H1 (cell line): Measurements from ENCODE around the gene ZNF598. TPM values are rescaled to one million over a fixed set of nuclear protein-coding genes. Genes with fewer than 3 reads are reported as not detected.

Source experiments
- EGR1 ChIP-seq: IDR thresholded peaks from 2 replicates; pipeline ENCODE4 v1.6.1; 2011; ENCODE audit warnings: low read depth, low read length, borderline replicate concordance
- EP300 ChIP-seq, 2 experiments: IDR thresholded peaks; 1 replicate in 1 of 2; 2 replicates in 1 of 2; pipeline ENCODE4 v1.6.1; 2011 to 2012; ENCODE audit warnings: low read depth in 2 of 2, low read length in 2 of 2, mild to moderate bottlenecking in 2 of 2, borderline replicate concordance in 1 of 2, inconsistent platforms in 1 of 2, moderate library complexity in 1 of 2
- FOSL1 ChIP-seq: IDR thresholded peaks from 2 replicates; pipeline ENCODE4 v1.6.1; 2011; ENCODE audit warnings: mild to moderate bottlenecking, low read depth, low read length, moderate library complexity; ENCODE audit not compliant: insufficient read depth
- HDAC2 ChIP-seq, 2 experiments: fragments of 300-600 bp in 1 of 2; sonication (generic) in 1 of 2; IDR thresholded peaks; 2 replicates each; pipeline ENCODE4 v1.6.1; 2011 to 2012; ENCODE audit warnings: low read depth in 2 of 2, low read length in 2 of 2, mild to moderate bottlenecking in 2 of 2, moderate library complexity in 2 of 2, borderline replicate concordance in 1 of 2, inconsistent platforms in 1 of 2
- MAFK ChIP-seq: IDR thresholded peaks from 2 replicates; pipeline ENCODE4 v1.6.1; 2012; ENCODE audit warnings: low read depth, mild to moderate bottlenecking, improper control_type of control experiment, low read length
- SIN3A ChIP-seq, 2 experiments: IDR thresholded peaks in 1 of 2; conservative IDR thresholded peaks in 1 of 2; 2 replicates each; pipeline ENCODE4 v1.6.1; 2011 to 2012; ENCODE audit warnings: low read length in 2 of 2, improper control_type of control experiment in 1 of 2, low read depth in 1 of 2, mild to moderate bottlenecking in 1 of 2
- TBP ChIP-seq: IDR thresholded peaks from 2 replicates; pipeline ENCODE4 v1.6.1; 2011; ENCODE audit warnings: low read depth, low read length, improper control_type of control experiment
- polyA plus RNA-seq, 7 experiments: library from polyadenylated mRNA; depleted of rRNA in 3 of 7; stranded (reverse) in 5 of 7; unstranded in 2 of 7; fragments of >200 nt in 5 of 7; fragments of 200-250 nt in 2 of 7; gene quantifications; 1 replicate in 5 of 7; 2 replicates in 1 of 7; 4 replicates in 1 of 7; pipeline versions ENCODE4 v1.2.1 to v1.2.3, GENCODE V29; 2011 to 2013; ENCODE audit warnings: missing spikeins in 2 of 7, mixed read lengths in 2 of 7
- total RNA-seq: library from RNA; stranded (reverse); fragmentation: NEBNext Ultra II Directional; extraction: Animal tissue kit (Norgen Biotek cat#: 25700); gene quantifications from 2 replicates; pipeline ENCODE4 v1.2.1, GENCODE V29; 2021
- TF ChIP-seq, protein P1 (sequence below): fragments of 300-600 bp; sonication (generic); IDR thresholded peaks from 2 replicates; pipeline ENCODE4 v1.7.1; 2012; ENCODE audit warnings: low read length, moderate library complexity, mild to moderate bottlenecking, inconsistent platforms; ENCODE audit not compliant: insufficient replicate concordance

Gene ZNF598
- total and polyA plus RNA-seq, 2 of the 8 experiments (the other 6 are each of a cell fraction or from before 2014, with no cell fraction given): 29.3 to 47.6 TPM

DNA sequence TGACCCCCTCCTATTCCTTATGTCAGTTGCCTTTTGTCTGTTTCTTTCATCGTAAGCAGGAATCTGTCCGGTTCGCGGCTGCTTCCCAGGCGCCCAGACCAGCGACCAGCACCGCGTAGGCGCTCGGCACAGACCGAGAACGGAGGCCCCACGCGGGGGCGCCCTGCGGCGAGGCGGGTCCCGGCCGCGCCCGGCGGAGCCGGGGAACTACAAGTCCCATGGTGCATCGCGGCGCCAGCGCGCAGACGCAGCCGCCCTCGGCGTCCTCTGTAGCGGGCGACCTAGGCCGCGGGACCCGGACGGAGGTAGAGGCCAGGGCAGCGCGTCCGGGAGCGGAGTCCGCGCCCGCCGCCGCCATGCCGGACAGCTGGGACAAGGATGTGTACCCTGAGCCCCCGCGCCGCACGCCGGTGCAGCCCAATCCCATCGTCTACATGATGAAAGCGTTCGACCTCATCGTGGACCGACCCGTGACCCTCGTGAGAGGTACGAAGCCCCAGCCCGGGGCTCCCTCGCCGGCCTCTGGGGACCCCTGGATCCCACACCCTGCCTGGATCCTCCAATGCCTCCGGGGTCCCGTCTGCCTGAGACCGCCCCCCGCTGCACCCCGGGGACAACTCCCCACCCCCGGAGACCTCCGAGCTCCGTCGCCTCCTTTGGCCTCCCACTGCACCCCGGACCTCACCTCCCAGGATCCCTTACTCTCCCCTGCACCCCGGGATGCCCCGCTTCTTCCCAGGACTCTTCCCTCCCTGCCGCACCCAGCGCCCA, 50.2 kb downstream of the ZNF598 start, which contains the start of gene NDUFB10 (continued):
- TF ChIP-seq, protein P1, sequence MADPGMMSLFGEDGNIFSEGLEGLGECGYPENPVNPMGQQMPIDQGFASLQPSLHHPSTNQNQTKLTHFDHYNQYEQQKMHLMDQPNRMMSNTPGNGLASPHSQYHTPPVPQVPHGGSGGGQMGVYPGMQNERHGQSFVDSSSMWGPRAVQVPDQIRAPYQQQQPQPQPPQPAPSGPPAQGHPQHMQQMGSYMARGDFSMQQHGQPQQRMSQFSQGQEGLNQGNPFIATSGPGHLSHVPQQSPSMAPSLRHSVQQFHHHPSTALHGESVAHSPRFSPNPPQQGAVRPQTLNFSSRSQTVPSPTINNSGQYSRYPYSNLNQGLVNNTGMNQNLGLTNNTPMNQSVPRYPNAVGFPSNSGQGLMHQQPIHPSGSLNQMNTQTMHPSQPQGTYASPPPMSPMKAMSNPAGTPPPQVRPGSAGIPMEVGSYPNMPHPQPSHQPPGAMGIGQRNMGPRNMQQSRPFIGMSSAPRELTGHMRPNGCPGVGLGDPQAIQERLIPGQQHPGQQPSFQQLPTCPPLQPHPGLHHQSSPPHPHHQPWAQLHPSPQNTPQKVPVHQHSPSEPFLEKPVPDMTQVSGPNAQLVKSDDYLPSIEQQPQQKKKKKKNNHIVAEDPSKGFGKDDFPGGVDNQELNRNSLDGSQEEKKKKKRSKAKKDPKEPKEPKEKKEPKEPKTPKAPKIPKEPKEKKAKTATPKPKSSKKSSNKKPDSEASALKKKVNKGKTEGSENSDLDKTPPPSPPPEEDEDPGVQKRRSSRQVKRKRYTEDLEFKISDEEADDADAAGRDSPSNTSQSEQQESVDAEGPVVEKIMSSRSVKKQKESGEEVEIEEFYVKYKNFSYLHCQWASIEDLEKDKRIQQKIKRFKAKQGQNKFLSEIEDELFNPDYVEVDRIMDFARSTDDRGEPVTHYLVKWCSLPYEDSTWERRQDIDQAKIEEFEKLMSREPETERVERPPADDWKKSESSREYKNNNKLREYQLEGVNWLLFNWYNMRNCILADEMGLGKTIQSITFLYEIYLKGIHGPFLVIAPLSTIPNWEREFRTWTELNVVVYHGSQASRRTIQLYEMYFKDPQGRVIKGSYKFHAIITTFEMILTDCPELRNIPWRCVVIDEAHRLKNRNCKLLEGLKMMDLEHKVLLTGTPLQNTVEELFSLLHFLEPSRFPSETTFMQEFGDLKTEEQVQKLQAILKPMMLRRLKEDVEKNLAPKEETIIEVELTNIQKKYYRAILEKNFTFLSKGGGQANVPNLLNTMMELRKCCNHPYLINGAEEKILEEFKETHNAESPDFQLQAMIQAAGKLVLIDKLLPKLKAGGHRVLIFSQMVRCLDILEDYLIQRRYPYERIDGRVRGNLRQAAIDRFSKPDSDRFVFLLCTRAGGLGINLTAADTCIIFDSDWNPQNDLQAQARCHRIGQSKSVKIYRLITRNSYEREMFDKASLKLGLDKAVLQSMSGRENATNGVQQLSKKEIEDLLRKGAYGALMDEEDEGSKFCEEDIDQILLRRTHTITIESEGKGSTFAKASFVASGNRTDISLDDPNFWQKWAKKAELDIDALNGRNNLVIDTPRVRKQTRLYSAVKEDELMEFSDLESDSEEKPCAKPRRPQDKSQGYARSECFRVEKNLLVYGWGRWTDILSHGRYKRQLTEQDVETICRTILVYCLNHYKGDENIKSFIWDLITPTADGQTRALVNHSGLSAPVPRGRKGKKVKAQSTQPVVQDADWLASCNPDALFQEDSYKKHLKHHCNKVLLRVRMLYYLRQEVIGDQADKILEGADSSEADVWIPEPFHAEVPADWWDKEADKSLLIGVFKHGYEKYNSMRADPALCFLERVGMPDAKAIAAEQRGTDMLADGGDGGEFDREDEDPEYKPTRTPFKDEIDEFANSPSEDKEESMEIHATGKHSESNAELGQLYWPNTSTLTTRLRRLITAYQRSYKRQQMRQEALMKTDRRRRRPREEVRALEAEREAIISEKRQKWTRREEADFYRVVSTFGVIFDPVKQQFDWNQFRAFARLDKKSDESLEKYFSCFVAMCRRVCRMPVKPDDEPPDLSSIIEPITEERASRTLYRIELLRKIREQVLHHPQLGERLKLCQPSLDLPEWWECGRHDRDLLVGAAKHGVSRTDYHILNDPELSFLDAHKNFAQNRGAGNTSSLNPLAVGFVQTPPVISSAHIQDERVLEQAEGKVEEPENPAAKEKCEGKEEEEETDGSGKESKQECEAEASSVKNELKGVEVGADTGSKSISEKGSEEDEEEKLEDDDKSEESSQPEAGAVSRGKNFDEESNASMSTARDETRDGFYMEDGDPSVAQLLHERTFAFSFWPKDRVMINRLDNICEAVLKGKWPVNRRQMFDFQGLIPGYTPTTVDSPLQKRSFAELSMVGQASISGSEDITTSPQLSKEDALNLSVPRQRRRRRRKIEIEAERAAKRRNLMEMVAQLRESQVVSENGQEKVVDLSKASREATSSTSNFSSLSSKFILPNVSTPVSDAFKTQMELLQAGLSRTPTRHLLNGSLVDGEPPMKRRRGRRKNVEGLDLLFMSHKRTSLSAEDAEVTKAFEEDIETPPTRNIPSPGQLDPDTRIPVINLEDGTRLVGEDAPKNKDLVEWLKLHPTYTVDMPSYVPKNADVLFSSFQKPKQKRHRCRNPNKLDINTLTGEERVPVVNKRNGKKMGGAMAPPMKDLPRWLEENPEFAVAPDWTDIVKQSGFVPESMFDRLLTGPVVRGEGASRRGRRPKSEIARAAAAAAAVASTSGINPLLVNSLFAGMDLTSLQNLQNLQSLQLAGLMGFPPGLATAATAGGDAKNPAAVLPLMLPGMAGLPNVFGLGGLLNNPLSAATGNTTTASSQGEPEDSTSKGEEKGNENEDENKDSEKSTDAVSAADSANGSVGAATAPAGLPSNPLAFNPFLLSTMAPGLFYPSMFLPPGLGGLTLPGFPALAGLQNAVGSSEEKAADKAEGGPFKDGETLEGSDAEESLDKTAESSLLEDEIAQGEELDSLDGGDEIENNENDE: no peak
- 0 out of 2 replicates have a peak, but pooled peaks have one; percentile 18 for TF ChIP-seq EGR1
- TF ChIP-seq HDAC2 (IDR thresholded peaks at IDR 0.05; ENCODE audit: borderline replicate concordance in 1 of 2, low read depth in 2 of 2, low read length in 2 of 2): no peak; a peak in 1 of 4 replicates
- no peak for TF ChIP-seq MAFK
- TF ChIP-seq TBP: peak; percentile 72; the same call in 1 of the 2 replicates
- TF ChIP-seq EP300 (IDR thresholded peaks at IDR 0.05; ENCODE audit: borderline replicate concordance in 1 of 2, low read depth in 2 of 2, low read length in 2 of 2): no peak
- no peak for TF ChIP-seq FOSL1
- TF ChIP-seq SIN3A (conservative IDR thresholded peaks at IDR 0.05 in 1 of 2, IDR thresholded peaks at IDR 0.05 in 1 of 2; ENCODE audit: low read depth in 1 of 2, low read length in 2 of 2): peak; percentile 72 to 74; a peak in 2 of 4 replicates
